ENCODE data around the gene LRRFIP1.
A peak's percentile ranks its signal among the peaks of the same experiment; 100 is the strongest.
"Not testable (repeated sequence)": the region's sequence is repeated elsewhere in the genome, so short reads cannot be mapped to it uniquely, and the experiment has no call there.

The LRRFIP1 gene

DNA sequence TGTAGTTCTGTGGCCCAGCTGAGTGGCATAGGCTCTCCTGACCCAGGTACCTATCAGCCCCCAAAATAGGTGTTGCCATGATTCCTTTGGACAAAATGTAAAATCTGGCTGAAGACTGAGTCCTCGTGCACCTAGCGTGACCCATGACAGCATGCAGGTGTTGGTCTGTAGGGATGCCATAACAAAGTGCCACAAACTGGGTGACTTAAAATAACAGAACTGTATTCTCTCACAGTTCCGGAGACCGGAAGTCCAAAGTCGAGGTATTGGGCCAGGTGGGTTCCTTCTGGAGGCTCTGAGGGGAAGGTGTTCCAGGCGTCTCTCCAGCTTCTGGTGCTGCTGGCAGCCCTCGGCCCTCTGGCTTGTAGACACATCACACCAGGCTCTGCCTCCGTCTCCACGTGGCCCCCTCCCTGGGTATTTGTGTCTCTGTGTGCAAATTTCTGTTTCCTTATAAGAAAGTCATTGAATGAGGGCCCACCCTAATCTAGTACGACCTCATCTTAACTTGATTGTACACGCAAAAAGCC is 34.5 kb downstream of the LRRFIP1 start:
- no peak for DNase-seq (ENCODE audit: low read depth in 2 of 2)

GRCh38 chr2:237662671-237663093 is 35.3 kb downstream of the LRRFIP1 start:
- DNase-seq (ENCODE audit: low read depth in 2 of 2): peak in 1 of 2 donors; percentile 9

GRCh38 chr2:237663517-237664110 is 36.2 kb downstream of the LRRFIP1 start:
- no peak for DNase-seq (ENCODE audit: low read depth in 2 of 2)

GRCh38 chr2:237664151-237664550 is 36.8 kb downstream of the LRRFIP1 start:
- no peak for DNase-seq (ENCODE audit: low read depth in 2 of 2)

DNA sequence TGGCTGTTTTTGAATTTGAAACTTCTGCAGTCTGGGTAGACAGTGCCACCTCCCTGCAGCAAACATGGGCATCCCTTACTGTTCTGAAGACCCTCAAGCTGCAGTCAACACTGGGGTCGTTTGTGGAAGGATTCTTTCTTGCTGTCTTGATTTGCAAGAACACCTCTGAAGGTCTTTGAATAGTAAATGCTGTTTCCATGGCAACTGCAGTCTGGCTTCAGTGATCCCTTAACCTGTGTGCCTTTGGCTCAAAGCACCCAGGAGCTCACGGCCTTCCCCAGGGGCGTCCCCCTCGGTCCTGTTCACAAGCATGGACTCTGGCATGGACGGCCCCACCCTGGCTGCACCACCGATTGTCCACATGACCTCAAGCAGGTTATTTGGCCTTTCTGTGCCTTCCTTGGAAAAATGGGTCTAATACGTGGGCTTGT is 38.3 kb downstream of the LRRFIP1 start:
- DNase-seq (ENCODE audit: low read depth in 2 of 2): no peak

- no peak for DNase-seq (ENCODE audit: low read depth in 2 of 2)
Measured at GRCh38 chr2:237666606-237667005, 39.2 kb downstream of the LRRFIP1 start.

DNA sequence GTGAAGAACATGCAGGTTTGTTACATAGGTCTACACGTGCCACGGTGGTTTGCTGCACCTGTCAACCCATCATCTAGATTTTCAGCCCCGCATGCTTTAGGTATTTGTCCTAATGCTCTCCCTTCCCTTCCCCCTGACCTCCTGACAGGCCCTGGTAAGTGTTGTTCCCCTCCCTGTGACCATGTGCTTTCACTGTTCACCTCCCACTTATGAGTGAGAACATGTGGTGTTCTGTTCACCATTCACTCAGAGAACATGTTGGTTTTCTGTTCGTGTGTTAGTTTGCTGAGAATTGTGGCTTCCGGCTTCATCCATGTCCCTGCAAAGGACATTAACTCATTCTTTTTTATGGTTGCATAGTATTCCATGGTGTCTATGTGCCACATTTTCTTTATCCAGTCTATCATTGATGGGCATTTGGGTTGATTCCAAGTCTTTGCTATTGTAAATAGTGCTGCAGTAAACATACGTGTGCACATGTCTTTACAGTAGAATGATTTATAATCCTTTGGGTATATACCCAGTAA is 39.7 kb downstream of the LRRFIP1 start:
- DNase-seq (ENCODE audit: low read depth in 2 of 2): not testable (repeated sequence)

- DNase-seq (ENCODE audit: low read depth in 2 of 2): no peak
Measured at GRCh38 chr2:237667893-237668292, 40.5 kb downstream of the LRRFIP1 start.

DNA sequence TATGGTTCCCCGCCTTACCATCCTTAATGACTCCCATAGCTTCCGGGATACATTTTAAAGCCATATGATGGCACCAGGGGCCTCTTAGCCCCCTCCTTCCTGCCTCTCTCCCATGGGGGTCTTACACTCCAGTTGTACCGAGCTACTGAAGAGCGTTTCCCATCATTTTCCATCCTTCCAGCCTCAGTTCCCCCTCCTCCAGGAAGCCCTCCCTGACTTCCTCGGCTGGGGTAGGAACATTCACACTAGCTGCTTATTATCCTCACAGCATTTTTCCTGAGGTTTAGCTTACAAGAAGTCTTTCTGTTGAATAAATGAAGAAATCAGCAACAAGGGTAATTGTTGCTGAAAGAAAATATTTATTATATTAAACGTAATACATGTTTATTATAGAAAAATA is 41.1 kb downstream of the LRRFIP1 start:
- DNase-seq (ENCODE audit: low read depth in 2 of 2): no peak

- DNase-seq (ENCODE audit: low read depth in 2 of 2): no peak
Measured at GRCh38 chr2:237669283-237669627, 41.9 kb downstream of the LRRFIP1 start.

GRCh38 chr2:237669628-237670392 is 42.4 kb downstream of the LRRFIP1 start:
- no peak for DNase-seq (ENCODE audit: low read depth in 2 of 2)

DNA sequence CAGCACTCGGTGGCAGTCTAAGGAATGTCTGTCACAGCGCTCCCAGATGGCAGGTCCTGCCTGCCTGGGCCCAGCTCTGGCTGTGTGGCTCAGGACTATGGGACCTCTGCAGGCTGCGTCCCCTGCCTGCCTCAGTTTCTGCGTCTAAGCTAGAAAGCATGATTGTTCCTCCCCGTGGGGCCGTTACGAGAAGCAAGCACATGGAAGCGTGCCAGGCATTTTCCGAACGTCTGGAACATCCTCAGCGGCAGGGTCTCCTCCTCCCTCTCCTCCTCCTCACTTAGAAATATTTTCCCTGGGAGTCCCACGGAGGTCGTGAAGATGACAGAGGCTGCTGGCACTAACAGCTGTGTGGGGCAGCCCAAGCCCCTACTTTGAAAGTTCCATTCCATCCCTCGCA is 43.3 kb downstream of the LRRFIP1 start:
- DNase-seq (ENCODE audit: low read depth in 2 of 2): no peak

DNA sequence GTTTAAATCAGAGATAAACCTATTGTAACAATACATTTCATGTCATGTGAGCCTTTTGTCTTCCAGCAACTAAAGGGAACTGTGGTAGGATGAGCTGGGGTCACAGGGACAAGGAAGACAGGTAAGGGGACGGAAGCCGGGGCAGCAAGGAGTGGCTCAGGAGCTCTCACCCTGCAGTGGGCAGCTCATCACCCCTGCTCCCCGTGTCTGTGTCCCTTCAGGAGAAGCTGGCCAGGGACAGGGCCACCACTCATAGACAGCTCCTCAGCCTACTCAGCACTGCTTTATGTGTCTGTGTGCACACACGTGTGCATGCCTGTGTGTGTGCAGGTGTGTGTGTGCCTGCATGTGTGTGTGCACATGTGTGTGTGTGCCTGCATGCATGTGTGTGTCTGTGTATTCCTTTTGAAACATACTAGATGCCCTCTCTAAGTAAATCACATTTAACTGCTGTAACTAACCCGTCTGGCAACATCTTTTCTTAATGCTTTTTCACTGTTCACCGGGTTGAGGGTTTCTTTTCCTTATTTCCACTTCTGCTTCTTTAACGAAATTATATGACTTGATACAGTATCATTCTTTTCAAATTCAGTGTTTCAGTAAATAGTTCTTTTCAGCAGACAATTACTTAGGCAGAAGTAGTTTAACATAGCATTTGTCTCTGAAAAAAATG is 44.2 kb downstream of the LRRFIP1 start:
- DNase-seq (ENCODE audit: low read depth in 2 of 2): no peak

- DNase-seq (ENCODE audit: low read depth in 2 of 2): no peak
Measured at GRCh38 chr2:237672731-237673129, 45.3 kb downstream of the LRRFIP1 start.

- peak; percentile 66 to 77 for DNase-seq (ENCODE audit: low read depth in 2 of 2)
Measured at GRCh38 chr2:237673130-237674001, 46.0 kb downstream of the LRRFIP1 start.

GRCh38 chr2:237674731-237675276 is 47.4 kb downstream of the LRRFIP1 start:
- DNase-seq (ENCODE audit: low read depth in 2 of 2): peak; percentile 59 to 74

- no peak for DNase-seq (ENCODE audit: low read depth in 2 of 2)
Measured at GRCh38 chr2:237675316-237675715, 47.9 kb downstream of the LRRFIP1 start.

DNA sequence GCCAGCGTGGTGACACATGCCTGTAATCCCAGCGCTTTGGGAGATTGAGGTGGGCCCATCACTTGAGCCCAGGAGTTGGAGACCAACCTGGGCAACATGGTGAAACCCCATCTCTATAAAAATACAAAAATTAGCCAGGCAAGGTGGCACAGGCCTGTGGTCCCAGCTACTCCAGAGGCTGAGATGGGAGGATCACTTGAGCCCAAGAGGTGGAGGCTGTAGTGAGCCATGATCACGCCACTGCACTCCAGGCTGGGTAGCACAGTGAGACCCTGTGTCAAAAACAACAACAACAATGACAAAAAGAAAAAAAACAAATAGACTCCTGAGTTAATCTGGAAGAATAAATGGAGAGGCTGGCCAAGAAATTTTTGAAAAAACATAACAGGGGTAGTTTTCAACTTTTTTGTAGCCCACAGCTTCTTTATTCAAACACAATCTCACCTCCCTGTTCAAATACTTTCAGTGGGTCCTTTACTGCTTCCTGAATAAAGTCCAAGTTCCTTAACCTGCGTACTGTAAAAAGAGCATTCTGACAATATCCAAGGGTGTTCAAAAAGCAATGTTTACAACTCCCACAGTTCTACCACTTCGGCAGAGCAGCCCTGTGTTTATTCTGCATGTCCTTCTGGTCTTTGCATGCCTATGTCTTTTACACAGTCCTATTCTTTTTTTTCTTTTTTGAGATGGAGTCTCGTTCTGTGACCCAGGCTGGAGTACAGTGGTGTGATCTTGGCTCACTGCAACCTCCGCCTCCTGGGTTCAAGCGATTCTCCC is 53.5 kb downstream of the LRRFIP1 start:
- DNase-seq (ENCODE audit: low read depth in 2 of 2): no peak

DNA sequence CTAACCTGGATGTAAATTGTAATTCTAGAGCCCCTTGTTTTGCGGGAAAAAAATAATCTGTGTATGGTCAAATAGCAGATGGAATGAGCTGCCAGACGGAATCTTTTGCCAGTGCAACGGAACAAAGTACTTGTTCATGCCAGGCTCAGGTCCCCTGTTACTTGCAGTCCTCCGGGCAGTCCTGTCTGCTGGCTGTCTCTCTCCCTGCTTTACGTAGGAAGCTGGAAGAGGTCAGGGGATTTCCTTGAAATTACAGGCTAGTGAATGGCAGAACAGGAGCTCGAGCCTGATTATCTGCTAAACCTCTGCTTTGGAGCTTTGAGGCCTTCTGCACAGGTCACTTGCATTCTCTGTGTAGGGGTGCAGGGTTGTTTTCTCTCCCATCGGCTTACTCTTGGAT is 54.8 kb downstream of the LRRFIP1 start:
- no peak for DNase-seq (ENCODE audit: low read depth in 2 of 2)
